GM23338 (cell line): Measurements from ENCODE around the gene RNF180. TPM values are rescaled to one million over a fixed set of nuclear protein-coding genes. Genes with fewer than 3 reads are reported as not detected.

Experiments used
- ATAC-seq: fragments of 200-7000 bp; cut with Tn5 transposase; 3 replicates; pipeline ENCODE4 v1.9.1; 2020
- DNase-seq: peaks from one replicate; pipeline ENCODE4 v3.0.0-alpha.2; 2015; ENCODE audit warnings: low spot score
- H2AFZ ChIP-seq: fragments of 200-600 bp; sonication (generic); 2 replicates; pipeline ENCODE4 v1.8.0; 2016; ENCODE audit warnings: antibody characterized with exemption, mild to moderate bottlenecking, moderate library complexity
- H3F3A ChIP-seq: fragments of 200-600 bp; sonication (generic); replicated peaks from 2 replicates; pipeline ENCODE4 v1.8.0; 2017; ENCODE audit warnings: antibody characterized with exemption, mixed run types, low read depth
- H3K27ac ChIP-seq: fragments of 200-600 bp; sonication (generic); 2 replicates; pipeline ENCODE4 v1.6.1; 2016; ENCODE audit warnings: low read depth
- H3K27me3 ChIP-seq: fragments of 200-600 bp; sonication (generic); 2 replicates; pipeline ENCODE4 v1.8.0; 2016; ENCODE audit warnings: mild to moderate bottlenecking, mixed run types, moderate library complexity; ENCODE audit not compliant: insufficient read depth
- H3K36me3 ChIP-seq: fragments of 200-600 bp; sonication (generic); 2 replicates; pipeline ENCODE4 v1.8.0; 2016; ENCODE audit warnings: mild to moderate bottlenecking; ENCODE audit not compliant: insufficient read depth
- H3K4me1 ChIP-seq: fragments of 200-600 bp; sonication (generic); 2 replicates; pipeline ENCODE4 v1.8.0; 2016; ENCODE audit warnings: mild to moderate bottlenecking, moderate library complexity; ENCODE audit not compliant: insufficient read depth
- H3K4me2 ChIP-seq: fragments of 200-600 bp; sonication (generic); 2 replicates; pipeline ENCODE4 v1.7.1; 2017; ENCODE audit warnings: mixed run types
- H3K4me3 ChIP-seq: fragments of 200-600 bp; sonication (generic); 2 replicates; pipeline ENCODE4 v1.6.1; 2016; ENCODE audit warnings: mixed run types
- H3K79me2 ChIP-seq: fragments of 200-600 bp; sonication (generic); replicated peaks from 2 replicates; pipeline ENCODE4 v1.8.0; 2017; ENCODE audit warnings: mild to moderate bottlenecking; ENCODE audit not compliant: insufficient read depth
- H3K9me2 ChIP-seq: fragments of 200-600 bp; sonication (generic); 2 replicates; pipeline ENCODE4 v1.8.0; 2017; ENCODE audit not compliant: insufficient read depth
- H4K20me1 ChIP-seq: fragments of 200-600 bp; sonication (generic); replicated peaks from 2 replicates; pipeline ENCODE4 v1.8.0; 2017; ENCODE audit warnings: mild to moderate bottlenecking; ENCODE audit not compliant: insufficient read depth
- H3K27ac Mint-ChIP-seq: 2 replicates; pipeline ENCODE4 v1.8.0; 2020; ENCODE audit warnings: inconsistent platforms, mild to moderate bottlenecking, moderate library complexity, mixed read lengths
- H3K27me3 Mint-ChIP-seq: 3 replicates; pipeline ENCODE4 v1.8.0; 2022; ENCODE audit warnings: low read depth, mild to moderate bottlenecking, moderate library complexity, mixed read lengths, inconsistent platforms; ENCODE audit not compliant: insufficient read depth, poor library complexity
- H3K36me3 Mint-ChIP-seq: 3 replicates; pipeline ENCODE4 v1.8.0; 2021; ENCODE audit warnings: low read depth, mild to moderate bottlenecking, inconsistent platforms, moderate library complexity, mixed read lengths
- H3K4me1 Mint-ChIP-seq: 3 replicates; pipeline ENCODE4 v1.8.0; 2020; ENCODE audit warnings: mild to moderate bottlenecking, inconsistent platforms, mixed read lengths
- H3K4me3 Mint-ChIP-seq: 3 replicates; pipeline ENCODE4 v1.8.0; 2021; ENCODE audit warnings: moderate library complexity, mild to moderate bottlenecking, inconsistent platforms, mixed read lengths
- H3K9me3 Mint-ChIP-seq: 3 replicates; pipeline ENCODE4 v1.8.0; 2020; ENCODE audit warnings: moderate library complexity, mild to moderate bottlenecking, inconsistent platforms, mixed read lengths
- CREB1 ChIP-seq: fragments of 250-450 bp; sonication (Bioruptor Pico); IDR thresholded peaks from 2 replicates; pipeline ENCODE4 v1.5.0; 2020; ENCODE audit warnings: low read depth, mild to moderate bottlenecking, moderate library complexity
- EZH2phosphoT487 ChIP-seq: fragments of 200-600 bp; sonication (generic); IDR thresholded peaks from one replicate; pipeline ENCODE4 v1.8.1; 2018; ENCODE audit warnings: antibody characterized with exemption; ENCODE audit not compliant: unreplicated experiment
- ZNF114 ChIP-seq: fragments of 250-450 bp; sonication (Bioruptor Pico); IDR thresholded peaks from 2 replicates; pipeline ENCODE4 v1.5.0; 2020; ENCODE audit warnings: mild to moderate bottlenecking, moderate library complexity
- ZNF331 ChIP-seq: fragments of 250-450 bp; sonication (Bioruptor Pico); IDR thresholded peaks from 2 replicates; pipeline ENCODE4 v1.5.0; 2020; ENCODE audit warnings: low read depth, mild to moderate bottlenecking, moderate library complexity
- ZNF462 ChIP-seq: fragments of 250-450 bp; sonication (Bioruptor Pico); IDR thresholded peaks from 2 replicates; pipeline ENCODE4 v1.5.0; 2020; ENCODE audit warnings: mild to moderate bottlenecking, moderate library complexity
- long read RNA-seq: library from polyadenylated mRNA; unstranded; transcript quantifications from one replicate; pipeline ENCODE4 v2.0.0, GENCODE V29; 2020; ENCODE audit not compliant: unreplicated experiment
- polyA plus RNA-seq: library from polyadenylated mRNA; unstranded; fragments of >200 nt; fragmentation: Nextera tagmentation; extraction: Ambion mirVana; gene quantifications from 2 replicates; pipeline ENCODE4 v1.2.1, GENCODE V29; 2016
- total RNA-seq: library from RNA; depleted of rRNA; stranded (reverse); fragments of >200 nt; shearing (Covaris generic); gene quantifications from 2 replicates; pipeline ENCODE4 v1.2.3, GENCODE V29; 2014; rRNA removed
- TF ChIP-seq, protein P1 (sequence below), 2 experiments: fragments of 200-600 bp in 1 of 2; sonication (generic) in 1 of 2; conservative IDR thresholded peaks; 2 replicates each; pipeline versions ENCODE4 v1.5.1 to v1.6.1; 2016 to 2017; ENCODE audit warnings: antibody characterized with exemption in 2 of 2, low read depth in 2 of 2, mild to moderate bottlenecking in 2 of 2, moderate library complexity in 1 of 2

The RNF180 gene
- total RNA-seq, result 4.2 TPM in 2 replicates
- 1.4 and 2.0 TPM in 2 replicates for polyA plus RNA-seq
- long read RNA-seq, full-length matches to known transcripts, result 1 of 2 reads
- long read RNA-seq, partial matches to known transcripts, result 1 of 2 reads
- long read RNA-seq, other reads (novel, unspliced or antisense), result 0 of 2 reads

DNA sequence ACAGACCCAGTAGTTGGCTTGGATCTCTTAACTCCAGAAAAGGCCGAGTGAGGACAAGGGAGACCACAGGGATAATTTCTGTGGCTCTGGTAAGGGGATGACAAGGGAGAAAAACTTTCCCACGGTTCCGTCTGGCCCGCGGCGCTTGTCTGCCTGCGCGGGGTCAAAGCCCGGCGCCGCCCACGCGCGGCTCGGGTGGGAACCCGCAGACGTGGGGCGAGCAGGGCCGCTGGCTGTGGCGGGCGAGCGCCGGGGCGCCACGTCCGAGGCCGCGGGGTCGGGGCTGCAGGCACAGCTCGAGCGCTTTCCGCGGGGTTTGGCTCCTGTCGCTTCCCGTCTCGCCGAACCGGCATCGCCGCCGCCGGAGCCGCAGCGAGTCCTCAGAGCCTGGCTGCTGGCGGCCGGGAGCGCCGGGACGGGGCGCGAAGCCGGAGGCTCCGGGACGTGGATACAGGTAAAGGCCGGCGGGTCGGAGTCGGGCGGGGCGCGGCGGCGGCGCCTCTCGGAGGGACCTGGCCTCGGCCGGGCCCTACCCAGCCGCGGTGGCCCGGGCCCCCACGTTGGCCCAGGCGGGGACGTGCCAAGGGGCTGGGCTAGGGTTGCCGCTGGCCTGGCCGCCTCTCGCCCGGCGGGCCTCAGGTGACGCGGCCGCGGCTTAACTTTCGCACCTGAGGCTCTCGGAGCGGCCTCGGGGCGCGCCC is at the start of gene RNF180:
RNF180 (plus strand) TSS at position 344 of the 701 bp plus-strand sequence. CDS start 34,965 bp downstream, outside the sequence.
- H3K36me3 Mint-ChIP-seq, result no peaks in the 10 kb centered on the region
- Histone ChIP-seq H3K4me1 (no peaks in the 10 kb centered on the region), H3K4me3 (peak within 1 kb of the TSS; percentile 77), H4K20me1 (no peaks in the 10 kb centered on the region), H3K9me2 (no peaks in the 10 kb centered on the region), H3K27me3 (peaks cover 37% of the 10 kb centered on the region), H3K36me3 (no peaks in the 10 kb centered on the region), H2AFZ (peak within 1 kb of the TSS; percentile 97), H3K27ac (no peak within 1 kb of the TSS), H3K79me2 (no peaks in the 10 kb centered on the region), H3K4me2 (peak within 1 kb of the TSS; percentile 91), H3F3A (no peaks in the 10 kb centered on the region)
- peaks cover 4% of the 10 kb centered on the region; the same call in 2 of the 3 replicates for H3K4me1 Mint-ChIP-seq
- peak within 1 kb of the TSS; percentile 19; the same call in 1 of the 2 replicates for H3K27ac Mint-ChIP-seq
- DNase-seq (peak; percentile 87), ATAC-seq (peak; percentile 94)
- H3K9me3 Mint-ChIP-seq, result no peaks in the 10 kb centered on the region
- H3K27me3 Mint-ChIP-seq, result peaks cover 12% of the 10 kb centered on the region
- H3K4me3 Mint-ChIP-seq, result peak within 1 kb of the TSS; percentile 85
- no peak for TF ChIP-seq ZNF114 (CRISPR knock-in tag)
- peak; percentile 42; the same call in 1 of the 2 replicates for TF ChIP-seq CREB1 (CRISPR knock-in tag)

- Histone ChIP-seq H3K4me2 (no peak overlapping the region), H3F3A (no peaks in the 10 kb centered on the region), H3K79me2 (no peaks in the 10 kb centered on the region), H3K27ac (no peak overlapping the region), H3K4me3 (no peak overlapping the region), H2AFZ (no peak overlapping the region), H3K27me3 (no peaks in the 10 kb centered on the region), H3K9me2 (no peaks in the 10 kb centered on the region), H3K36me3 (no peaks in the 10 kb centered on the region), H3K4me1 (no peaks in the 10 kb centered on the region), H4K20me1 (no peaks in the 10 kb centered on the region)
- H3K27me3 Mint-ChIP-seq, result no peaks in the 10 kb centered on the region
- no peak overlapping the region for H3K27ac Mint-ChIP-seq
- no peaks in the 10 kb centered on the region for H3K4me1 Mint-ChIP-seq
- ATAC-seq, result no peak
- no peaks in the 10 kb centered on the region for H3K9me3 Mint-ChIP-seq
- H3K4me3 Mint-ChIP-seq, result no peak overlapping the region
- no peaks in the 10 kb centered on the region for H3K36me3 Mint-ChIP-seq
- no peak for DNase-seq
- TF ChIP-seq ZNF462 (CRISPR knock-in tag) (no peak), EZH2phosphoT487 (no peak), ZNF114 (CRISPR knock-in tag) (no peak), ZNF331 (CRISPR knock-in tag) (no peak)
- TF ChIP-seq, protein P1, sequence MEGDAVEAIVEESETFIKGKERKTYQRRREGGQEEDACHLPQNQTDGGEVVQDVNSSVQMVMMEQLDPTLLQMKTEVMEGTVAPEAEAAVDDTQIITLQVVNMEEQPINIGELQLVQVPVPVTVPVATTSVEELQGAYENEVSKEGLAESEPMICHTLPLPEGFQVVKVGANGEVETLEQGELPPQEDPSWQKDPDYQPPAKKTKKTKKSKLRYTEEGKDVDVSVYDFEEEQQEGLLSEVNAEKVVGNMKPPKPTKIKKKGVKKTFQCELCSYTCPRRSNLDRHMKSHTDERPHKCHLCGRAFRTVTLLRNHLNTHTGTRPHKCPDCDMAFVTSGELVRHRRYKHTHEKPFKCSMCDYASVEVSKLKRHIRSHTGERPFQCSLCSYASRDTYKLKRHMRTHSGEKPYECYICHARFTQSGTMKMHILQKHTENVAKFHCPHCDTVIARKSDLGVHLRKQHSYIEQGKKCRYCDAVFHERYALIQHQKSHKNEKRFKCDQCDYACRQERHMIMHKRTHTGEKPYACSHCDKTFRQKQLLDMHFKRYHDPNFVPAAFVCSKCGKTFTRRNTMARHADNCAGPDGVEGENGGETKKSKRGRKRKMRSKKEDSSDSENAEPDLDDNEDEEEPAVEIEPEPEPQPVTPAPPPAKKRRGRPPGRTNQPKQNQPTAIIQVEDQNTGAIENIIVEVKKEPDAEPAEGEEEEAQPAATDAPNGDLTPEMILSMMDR (conservative IDR thresholded peaks at IDR 0.05; ENCODE audit: low read depth in 2 of 2), result no peak
Observed at GRCh38 chr5:64125521-64125920, 40.1 kb upstream of the RNF180 start.
